ENCODE results near the gene ARMC5.

DNA sequence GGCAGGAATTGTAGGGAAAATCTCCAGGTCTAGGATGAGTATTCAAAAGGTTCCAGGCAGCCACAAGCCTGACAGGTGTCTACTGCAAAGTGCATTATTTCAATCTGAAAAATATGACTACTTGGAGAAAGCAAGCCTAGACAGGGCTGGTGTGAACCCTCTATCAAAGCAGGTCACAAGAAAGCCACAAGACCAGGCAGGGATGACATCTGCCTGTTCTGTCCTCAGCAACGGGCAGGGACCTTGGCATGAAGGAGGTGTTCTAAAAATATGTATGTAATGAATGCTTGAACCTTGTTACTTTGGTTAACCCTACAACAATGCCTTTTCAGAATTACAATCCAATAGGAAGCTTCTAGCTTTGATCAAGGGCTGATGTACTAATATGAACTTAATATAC lies 30.0 kb upstream of the ARMC5 start:
- TF ChIP-seq CTCF (conservative IDR thresholded peaks at IDR 0.05): no peak
- TF ChIP-seq EZH2 (IDR thresholded peaks at IDR 0.05; ENCODE audit: low read depth): no peak
